LNCAP (cell line): ENCODE data around the gene TESMIN.

Experiments used
- CTCF ChIP-seq: fragments of 450-650 bp; IDR thresholded peaks from 2 replicates; pipeline ENCODE4 v1.5.1; 2017; ENCODE audit warnings: mild to moderate bottlenecking

TESMIN gene

GRCh38 chr11:68687311-68687710 is 64.0 kb downstream of the TESMIN start:
- TF ChIP-seq CTCF, result no peak

- TF ChIP-seq CTCF, result no peak
Measured at GRCh38 chr11:68686486-68686885, 64.8 kb downstream of the TESMIN start.

DNA sequence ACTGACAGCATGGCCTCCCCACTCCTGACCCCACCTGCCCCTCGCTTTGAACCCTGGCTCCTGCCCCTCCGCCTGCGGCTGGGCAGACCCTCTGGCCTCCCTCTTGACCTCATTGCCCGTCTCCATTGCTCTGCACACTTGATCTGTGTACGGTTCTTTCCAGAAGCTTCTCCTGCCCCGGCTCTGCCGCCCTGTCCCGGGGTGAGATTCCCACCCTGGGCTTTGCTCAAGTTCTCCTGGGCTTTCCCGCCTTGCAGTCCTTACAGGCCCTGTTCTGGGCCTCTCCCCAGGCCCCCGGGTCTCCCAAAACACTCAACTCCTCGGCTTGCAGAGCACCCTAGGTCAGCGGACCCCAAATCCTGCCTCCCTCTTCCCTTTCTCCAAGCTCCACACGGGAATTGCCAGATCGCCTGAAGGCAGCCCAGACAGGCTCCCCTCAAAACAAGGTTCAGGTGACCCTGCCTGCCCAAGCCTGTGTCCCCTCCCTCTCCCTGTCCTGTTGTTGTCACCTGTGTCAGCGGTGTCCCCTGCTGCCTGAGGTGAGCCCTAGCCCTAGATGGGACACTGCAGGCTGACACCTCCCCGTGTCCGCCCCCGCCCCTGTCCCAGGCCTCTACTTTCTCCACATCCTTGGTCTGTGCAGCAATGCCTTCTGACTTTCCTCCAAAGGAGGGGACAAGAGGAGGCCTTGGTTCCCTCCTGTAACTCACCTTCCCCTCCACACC is 65.5 kb downstream of the TESMIN start:
- TF ChIP-seq CTCF, result no peak

DNA sequence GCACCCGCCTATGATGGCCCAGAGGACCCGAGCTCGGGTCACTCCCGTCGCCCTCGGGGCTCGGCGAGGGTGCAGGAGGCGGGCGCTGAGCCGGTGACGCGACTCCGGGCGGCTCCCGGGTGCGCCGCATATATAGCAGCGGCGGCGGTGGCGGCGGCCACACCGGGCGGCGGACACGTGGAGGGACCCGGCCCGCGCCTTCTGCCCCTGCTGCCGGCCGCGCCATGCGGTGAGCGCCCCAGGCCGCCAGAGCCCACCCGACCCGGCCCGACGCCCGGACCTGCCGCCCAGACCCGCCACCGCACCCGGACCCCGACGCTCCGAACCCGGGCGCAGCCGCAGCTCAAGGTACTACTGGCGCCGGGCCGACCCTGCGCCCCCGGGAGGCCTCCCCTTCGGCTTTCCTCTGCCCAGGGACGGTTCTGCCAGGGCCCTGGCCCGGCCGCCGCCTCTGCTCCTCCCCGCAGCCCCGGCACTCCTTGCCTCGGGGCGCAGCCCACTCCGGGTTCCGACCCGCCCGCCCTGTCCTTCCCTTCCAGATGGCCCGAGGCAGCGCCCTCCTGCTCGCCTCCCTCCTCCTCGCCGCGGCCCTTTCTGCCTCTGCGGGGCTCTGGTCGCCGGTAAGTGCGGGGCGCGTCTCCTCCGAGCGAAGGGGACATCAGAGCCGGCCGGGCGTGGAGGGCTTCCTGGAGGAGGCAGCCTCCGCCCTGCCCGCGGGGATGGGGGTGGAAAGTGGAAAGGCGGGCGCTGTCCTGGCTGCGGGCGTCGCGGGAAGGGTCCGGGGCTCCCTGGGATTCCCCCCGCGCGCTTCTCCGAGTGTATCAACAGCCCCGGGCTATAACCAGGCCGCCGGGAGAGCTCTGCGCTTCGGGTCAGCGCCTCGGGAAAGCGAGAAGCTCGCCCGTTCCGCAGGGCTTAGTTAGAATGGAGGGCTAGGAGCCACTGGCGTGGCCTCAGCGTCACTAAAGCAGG is 66.6 kb downstream of the TESMIN start, which contains the start of gene GAL:
Gene GAL, plus strand, starts transcription at position 160 of the 972 bp plus-strand sequence. Its CDS starts 380 bp downstream, at position 540.
- TF ChIP-seq CTCF, result no peak

DNA sequence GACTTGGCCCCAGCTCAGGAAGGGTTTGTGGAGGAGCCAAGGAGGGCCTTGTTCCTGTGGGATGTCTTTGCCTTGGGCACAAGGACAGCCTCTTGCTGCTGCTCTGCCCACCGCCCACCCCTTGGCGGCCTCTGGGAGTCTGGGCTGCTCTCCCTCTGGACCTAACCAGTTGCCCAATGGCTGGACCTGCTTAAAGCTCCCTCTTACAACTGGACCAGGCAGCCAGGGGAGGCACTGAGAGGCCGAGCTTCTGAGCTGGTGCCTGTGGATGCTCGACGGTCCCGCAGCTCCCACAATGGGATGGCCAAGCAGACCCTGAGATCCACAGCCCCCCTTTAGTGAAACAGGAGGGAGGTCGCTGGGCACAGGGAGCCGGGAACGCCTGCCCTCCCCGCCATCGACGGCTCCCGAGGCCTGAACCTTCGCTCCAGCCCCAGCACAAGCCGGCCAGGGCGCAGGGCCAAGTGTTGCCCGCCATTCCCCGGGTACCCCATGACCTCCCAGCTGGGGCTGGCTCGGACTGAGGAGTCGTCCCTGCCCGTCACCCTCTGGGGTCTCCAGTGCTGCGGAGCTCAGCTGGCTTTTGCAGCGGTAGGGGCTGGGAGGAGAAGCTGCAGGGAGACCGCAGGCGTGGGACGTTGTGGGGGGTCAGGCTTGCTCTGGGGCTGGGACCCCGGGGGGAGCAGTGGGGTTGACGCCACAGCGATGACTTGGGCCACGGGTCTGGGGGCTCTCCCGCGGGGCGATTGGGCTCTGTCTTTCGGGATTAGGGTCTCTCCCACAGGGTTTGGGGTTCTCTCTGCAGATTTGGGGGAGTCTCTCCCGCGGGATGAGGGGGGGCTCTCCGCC is 67.6 kb downstream of the TESMIN start:
- TF ChIP-seq CTCF, result no peak

GRCh38 chr11:68683121-68683520 is 68.2 kb downstream of the TESMIN start:
- TF ChIP-seq CTCF, result no peak

GRCh38 chr11:68682531-68682961 is 68.8 kb downstream of the TESMIN start:
- TF ChIP-seq CTCF, result no peak
